GF-D8 (cell line): ENCODE data around the gene TUBA1C.
"Not testable (repeated sequence)": the region's sequence is repeated elsewhere in the genome, so short reads cannot be mapped to it uniquely, and the experiment has no call there.

Experiments
- DNase-seq: peaks from one replicate; lab custom pipeline; 2025; lab: John Stamatoyannopoulos, UW

The TUBA1C gene

GRCh38 chr12:49255857-49256637 is 8.8 kb upstream of the TUBA1C start:
- no peak for DNase-seq

DNA sequence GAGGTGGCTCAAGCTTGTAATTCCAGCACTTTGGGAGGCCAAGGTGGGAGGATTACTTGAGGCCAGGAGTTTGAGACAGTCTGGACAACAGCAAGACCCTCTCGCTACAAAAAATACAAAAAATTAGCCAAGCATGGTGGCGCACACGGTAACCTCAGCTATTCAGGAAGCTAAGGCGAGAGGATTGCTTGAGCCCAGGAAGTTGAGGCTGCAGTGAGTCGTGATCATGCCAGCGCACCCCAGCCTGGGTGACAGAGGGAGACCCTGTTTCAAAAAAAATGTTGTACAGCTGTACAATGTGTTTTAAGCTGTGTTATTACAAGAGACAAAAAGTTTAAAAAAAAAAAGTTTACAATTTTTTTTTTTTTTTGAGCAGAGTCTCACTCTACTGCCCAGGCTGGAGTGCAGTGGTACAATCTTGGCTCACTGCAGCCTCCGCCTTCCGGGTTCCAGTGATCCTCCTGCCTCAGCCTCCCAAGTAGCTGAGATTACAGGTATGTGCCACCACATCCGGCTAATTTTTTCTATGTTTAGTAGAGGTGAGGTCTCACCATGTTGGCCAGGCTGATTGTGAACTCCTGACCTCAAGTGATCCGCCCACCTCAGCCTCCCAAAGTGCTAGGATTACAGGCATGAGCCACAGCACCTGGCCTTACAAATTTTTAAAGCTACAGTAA is 7.2 kb upstream of the TUBA1C start:
- DNase-seq: not testable (repeated sequence)

DNA sequence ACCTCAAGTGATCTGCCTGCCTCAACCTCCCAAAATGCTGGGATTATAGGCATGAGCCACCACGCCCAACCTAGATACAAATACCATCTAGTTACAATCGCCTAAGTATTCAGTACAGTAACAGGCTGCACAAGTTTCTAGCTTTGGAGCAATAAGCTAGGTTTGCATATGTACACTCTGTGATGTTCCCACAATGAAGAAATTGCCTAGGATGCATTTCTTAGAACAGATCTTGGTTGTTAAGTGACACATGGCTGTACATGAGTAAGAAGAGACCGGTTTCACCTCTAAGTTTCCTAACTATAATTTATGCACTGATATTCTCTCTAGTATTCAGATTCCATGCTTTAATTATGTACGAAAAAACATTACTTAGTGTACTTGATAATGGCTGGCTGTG is 5.4 kb upstream of the TUBA1C start:
- no peak for DNase-seq

GRCh38 chr12:49260166-49260565 is 4.7 kb upstream of the TUBA1C start:
- DNase-seq: no peak

DNA sequence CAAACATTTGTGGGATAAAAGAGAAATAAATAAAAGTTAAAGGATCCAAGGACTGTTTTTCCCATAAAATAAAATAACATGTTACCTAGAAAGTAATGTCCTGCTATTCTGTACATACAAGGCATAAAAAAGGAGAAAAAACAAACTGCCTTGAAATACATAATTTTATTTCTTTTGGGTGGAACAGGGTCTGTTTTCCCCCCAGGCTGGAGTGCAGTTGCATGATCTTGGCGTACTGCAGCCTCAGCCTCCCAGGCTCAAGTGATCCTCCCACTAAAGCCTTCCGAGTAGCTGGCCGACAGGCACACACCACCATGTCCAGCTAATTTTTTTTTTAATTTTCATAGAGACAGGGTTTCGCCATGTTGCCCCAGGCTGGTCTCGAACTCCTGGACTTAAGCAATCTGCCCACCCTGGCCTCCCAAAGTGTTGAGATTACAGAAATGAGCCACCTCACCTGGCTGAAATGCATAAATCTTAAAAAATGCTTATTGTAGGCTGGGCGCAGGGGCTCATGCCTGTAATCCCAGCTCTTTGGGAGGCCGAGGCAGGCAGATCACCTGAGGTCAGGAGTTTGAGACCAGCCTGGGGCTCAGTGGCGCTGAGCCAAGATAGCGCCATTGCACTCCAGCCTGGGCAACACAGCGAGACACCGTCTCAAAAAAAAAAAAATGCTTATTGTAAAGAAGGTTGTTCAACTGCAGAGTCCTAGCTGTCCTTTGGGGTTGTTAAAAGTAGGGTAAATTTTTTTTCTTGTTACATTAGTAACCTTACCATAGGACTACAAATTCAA is 4.1 kb upstream of the TUBA1C start:
- no peak for DNase-seq

GRCh38 chr12:49261721-49262120 is 3.2 kb upstream of the TUBA1C start:
- no peak for DNase-seq

GRCh38 chr12:49263400-49263763 is 1.5 kb upstream of the TUBA1C start:
- no peak for DNase-seq

DNA sequence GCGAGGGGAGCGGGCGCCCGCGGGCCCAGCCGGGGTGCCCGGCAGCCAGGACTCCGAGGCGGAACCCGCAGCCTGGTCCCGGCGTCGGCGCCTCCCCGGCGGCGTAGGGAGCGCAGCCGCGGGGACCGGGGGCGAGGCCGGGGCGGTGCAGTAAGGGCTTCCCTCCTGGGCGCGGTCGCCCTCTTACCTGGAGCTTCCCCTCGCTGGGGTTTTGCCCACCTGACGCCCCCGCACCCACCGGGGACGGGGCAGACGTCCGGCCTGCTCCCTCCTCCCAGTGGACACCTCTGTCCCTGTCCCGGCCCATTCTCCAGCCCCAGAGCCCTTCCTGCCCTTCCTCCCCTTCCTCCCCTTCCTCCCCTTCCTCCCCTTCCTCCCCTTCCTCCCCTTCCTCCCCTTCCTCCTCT is 413 bp upstream of the TUBA1C start:
- DNase-seq: no peak

- DNase-seq: not testable (repeated sequence)
Measured at GRCh38 chr12:49269191-49269590, 4.3 kb downstream of the TUBA1C start.

- no peak for DNase-seq
Measured at GRCh38 chr12:49272790-49273725, 8.2 kb downstream of the TUBA1C start.

DNA sequence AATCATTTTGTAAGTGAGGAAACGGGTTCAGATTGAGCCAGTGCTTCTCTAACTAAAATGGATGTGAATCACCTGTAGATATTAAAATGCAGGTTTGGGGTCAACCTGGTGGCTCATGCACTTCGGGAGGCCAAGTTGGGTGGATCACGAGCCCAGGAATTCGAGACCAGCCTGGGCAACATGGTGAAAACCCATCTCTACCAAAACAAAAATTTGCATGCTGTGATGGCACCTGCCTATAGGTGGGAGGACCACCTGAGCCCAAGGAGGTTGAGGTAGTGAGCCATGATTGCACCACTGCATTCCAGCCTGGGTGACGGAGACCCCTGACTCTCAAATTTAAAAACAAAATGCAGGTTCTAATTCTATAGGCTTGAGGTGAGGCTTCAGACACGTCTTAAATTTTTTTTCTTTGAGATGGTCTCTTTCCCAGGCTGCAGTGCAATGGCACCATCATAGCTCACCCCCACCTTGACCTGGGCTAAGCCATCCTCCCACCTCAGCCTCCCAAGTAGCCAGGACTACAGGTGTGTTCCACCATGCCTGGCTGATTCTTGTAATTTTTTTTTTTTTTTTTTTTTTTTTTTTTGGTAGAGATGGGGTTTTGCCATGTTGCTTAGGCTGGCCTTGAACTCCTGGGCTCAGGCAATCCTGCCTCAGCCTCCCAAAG is 9.0 kb downstream of the TUBA1C start:
- no peak for DNase-seq

- no peak for DNase-seq
Measured at GRCh38 chr12:49274396-49275069, 9.7 kb downstream of the TUBA1C start.

GRCh38 chr12:49276304-49277290 is 11.7 kb downstream of the TUBA1C start:
- DNase-seq: no peak

DNA sequence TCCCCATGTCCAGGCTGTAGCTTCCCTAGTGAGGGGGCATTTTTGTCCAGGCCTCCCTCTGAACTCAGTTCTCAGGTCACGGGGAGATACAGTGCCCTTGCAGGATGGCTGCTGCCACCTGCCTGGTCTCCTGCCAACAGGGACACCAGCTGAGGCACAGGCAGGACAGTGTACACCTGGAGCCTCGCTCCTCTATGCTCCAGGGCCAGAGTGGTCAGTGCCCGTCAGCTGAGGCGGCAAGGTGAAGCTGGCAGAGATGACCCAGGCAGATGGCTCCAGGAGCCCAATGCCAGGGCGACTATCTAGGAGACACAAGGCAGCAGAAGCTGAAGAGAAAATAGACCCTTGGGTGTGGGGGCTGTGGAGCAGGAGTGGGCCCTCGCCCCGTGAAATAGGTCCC is 12.6 kb downstream of the TUBA1C start:
- no peak for DNase-seq

- DNase-seq: peak; percentile 69
Measured at GRCh38 chr12:49279706-49280159, 14.9 kb downstream of the TUBA1C start.

DNA sequence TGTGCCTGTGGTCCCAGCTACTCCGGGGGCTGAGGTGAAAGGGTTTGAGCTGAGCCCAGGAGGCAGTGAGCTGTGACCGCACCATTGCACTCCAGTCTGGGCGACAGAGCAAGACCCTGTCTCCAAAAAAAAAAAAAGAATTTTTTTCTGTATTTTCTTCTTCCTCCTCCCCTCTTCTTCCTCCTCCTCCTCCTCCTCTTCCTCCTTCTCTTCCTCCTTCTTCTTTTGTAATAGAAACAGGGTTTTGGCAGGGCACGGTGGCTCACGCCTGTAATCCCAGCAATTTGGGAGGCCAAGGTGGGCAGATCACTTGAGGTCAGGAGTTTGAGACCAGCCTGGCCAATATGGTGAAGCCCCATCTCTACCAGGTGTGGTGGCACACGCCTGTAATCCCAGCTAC is 15.7 kb downstream of the TUBA1C start:
- DNase-seq: not testable (repeated sequence)

DNA sequence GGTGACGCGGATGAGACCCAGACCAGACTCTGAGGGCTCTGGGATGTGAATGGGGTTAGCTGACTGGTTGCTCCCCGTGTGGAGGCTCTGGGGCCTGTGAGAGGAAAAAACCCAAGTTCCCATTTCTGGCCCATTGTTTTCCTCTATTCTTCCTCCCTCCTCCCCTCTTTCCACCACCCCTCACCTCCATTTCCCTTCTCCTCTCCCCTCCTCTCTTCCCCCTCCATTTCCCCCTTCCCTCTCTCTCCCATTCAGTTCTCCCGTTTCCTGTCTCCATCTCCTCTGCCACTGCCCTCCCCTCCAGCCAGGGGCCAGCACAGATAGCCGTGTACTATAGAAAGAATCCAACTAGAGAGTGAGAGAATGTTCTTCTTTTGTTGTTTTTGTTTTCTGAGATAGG is 17.4 kb downstream of the TUBA1C start:
- DNase-seq: no peak

GRCh38 chr12:49282740-49283375 is 18.0 kb downstream of the TUBA1C start:
- not testable (repeated sequence) for DNase-seq
